Caki2 (cell line): Measurements from ENCODE around the gene CMSS1. TPM values are rescaled to one million over a fixed set of nuclear protein-coding genes. Genes with fewer than 3 reads are reported as not detected.
A peak's percentile ranks its signal among the peaks of the same experiment; 100 is the strongest.

Experiments used
- DNase-seq: peaks from one replicate; pipeline ENCODE4 v3.0.0-alpha.2; 2015; ENCODE audit warnings: low read depth
- in situ Hi-C: cut with HindIII; loops from 2 replicates; pipeline ENCODE4 v1.10.0; 2016; ENCODE audit warnings: low sequenced_read_pairs, low pct_unique_long_range_greater_than_20kb, mixed read lengths
- total RNA-seq: library from RNA; depleted of rRNA; stranded (reverse); fragments of >200 nt; shearing (Covaris generic); gene quantifications from 2 replicates; pipeline ENCODE4 v1.2.3, GENCODE V29; 2014; ENCODE audit warnings: low replicate concordance

CMSS1 gene
- total RNA-seq, 1 experiment from 2014 or later, result 36.5 TPM

GRCh38 chr3:100073714-100074307 lies 256.1 kb downstream of the CMSS1 start:
- in situ Hi-C loops, result no loop called here
- no peak for DNase-seq

DNA sequence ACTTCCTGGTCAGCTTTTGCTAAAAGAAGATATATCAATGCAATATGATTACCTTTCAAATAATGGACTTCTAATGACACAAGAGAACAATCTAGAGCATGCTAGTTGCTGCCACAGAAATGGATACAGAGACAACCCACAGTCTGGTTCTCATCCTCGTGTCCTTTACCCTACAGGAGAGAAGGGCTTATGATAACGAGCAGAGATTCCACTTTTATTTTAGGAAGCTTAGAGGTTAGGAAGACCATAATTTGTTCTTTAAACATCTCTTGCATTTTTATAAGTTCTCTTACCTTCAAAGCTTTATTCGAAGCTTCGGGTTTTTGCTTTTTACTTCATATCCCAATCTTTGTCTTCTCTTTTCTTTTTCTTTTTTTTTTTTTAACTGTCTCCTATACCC lies 257.5 kb downstream of the CMSS1 start:
- in situ Hi-C loops, result no loop called here
- DNase-seq, result no peak

DNA sequence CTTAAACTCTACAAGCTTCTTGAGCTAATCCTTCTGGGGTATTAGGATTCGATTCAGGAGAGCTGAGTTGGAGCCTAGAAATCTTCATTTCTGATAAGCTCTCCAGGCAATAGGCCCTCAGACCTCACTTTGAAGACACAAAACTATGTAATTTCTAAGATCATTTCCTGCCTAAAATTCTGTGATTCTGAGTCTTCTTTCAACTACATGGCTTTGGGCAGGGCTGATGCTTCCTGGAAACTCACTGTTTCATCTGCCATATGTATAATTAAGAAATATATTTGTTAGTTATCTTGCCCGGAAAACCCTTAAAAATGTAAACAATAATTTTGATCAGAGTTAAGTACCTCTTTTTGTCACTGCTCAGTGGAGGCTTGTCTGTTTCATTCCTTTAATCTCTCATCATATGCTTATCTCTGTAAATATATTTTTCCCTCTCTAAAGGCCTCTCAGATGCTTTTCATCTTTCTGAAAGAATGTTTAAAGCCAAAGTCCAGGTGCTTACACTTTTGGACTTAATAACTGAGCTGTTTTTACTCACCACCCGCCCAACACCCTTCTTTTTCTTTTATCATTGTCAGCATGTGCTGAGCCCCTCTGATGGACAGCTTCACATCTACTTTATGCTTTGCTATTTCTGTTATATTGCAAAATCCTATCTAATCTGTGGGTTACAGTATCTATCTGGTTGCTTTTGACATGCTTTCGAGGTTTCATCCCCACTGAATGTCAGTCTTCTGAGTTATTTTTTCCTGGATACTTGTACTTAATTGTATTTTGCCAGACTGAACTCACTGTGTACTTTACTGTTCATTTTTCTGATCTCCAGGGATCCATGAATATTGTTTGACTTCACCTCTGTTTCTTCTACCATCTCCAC lies 258.4 kb downstream of the CMSS1 start:
- DNase-seq, result no peak

GRCh38 chr3:100076731-100077529 lies 259.3 kb downstream of the CMSS1 start:
- no peak for DNase-seq
- in situ Hi-C loops, result no loop called here

More for the DNA sequence above, 258.4 kb downstream of the CMSS1 start:
- in situ Hi-C loops, result no loop called here

GRCh38 chr3:100079328-100079727 lies 261.7 kb downstream of the CMSS1 start:
- DNase-seq, result no peak
- in situ Hi-C loops, result no loop called here

- in situ Hi-C loops, result no loop called here
- DNase-seq, result no peak
These were observed 262.9 kb downstream of the CMSS1 start for GRCh38 chr3:100080573-100080972.

- DNase-seq, result no peak
- in situ Hi-C loops, result no loop called here
These were observed 263.6 kb downstream of the CMSS1 start for GRCh38 chr3:100081311-100081710.

GRCh38 chr3:100081986-100082692 lies 264.5 kb downstream of the CMSS1 start:
- DNase-seq, result no peak
- in situ Hi-C loops, result no loop called here

DNA sequence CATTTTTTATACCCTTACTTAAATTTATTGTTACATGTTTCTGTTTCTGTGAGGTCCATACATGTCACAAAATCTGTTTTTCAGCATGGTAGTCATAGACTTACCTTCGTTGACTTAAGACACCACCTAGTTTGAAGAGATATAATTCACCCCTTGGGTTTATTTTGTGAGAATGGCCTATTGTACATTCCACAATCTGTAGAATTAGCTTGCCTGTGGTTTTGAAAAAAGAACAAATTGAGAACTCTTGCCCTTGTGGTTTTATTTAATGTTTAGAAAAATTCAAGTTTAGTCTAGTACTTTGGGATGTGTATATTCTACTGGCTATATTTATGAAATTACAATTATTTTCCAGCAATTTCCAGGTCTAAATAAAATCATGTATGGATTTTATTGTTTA lies 265.1 kb downstream of the CMSS1 start:
- in situ Hi-C loops, result no loop called here

DNA sequence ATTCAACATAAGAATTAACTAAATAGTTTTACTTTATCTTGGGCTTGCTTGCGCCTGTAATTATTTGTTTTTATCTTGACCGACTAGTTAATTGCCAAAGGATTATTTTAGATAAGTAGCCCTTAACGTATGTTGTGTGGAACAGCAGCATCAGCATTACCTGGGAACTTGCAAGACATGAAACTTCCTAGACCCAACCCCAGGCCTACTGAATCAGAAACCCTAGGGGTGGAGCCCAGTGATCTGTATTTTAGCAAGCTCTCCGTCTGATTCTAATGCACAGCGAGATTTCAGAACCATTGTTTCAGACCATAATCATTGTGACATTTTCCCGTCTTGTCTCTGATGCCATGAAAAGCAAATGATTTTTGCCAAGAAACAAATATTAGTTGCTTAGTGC lies 265.5 kb downstream of the CMSS1 start:
- DNase-seq, result no peak
- in situ Hi-C loops, result no loop called here

More for the DNA sequence above, 265.1 kb downstream of the CMSS1 start:
- no peak for DNase-seq

DNA sequence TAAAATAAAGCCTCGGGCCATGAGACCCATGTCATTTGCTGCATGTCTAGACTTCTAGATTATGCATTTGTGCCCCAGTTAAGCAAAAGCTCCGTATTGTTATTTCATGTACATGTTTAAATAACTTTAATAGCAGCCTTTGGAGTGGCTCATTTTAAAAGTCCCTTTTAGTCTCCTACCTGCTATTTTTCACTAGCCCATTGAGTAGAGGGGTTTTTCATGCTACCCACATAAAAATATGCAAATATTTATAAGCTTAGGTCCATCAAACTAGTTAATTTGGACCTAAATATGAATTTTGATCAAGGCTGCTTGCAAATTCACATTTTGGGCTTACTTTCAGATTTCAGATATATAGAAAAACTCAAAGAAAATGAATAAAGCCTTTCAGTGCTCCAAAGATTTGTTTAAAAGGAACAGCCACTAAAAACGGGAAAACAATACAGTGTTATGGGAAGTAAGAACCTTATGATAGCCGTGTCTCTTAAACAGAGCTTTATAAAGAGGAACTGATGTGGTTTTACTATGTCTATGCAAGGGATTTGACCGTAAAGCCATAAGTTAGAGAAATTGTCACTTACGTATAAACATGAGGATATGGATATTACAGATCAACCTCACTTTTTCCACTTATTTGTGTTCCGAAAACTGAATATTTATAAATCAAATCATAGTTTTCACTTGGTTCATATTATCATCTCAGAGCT lies 266.6 kb downstream of the CMSS1 start:
- DNase-seq, result no peak
- in situ Hi-C loops, result no loop called here

DNA sequence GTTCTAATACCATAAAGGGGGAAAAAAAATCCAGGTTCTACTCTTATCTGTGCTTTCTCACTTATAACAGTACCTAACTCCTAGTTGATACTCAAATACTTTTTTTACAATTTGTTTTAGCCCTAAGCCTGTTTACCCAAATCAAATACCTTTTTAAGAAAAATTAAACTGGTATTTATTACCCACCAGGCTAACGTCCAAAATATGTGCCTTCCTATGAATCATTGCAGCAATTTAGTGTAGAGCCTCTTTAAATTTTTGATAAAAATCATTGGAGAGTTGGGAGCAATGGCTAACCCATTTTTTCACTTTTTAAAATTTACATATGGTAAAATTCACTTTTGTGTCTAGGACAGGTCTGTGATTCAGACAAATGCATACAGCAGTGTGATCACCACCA lies 268.7 kb downstream of the CMSS1 start:
- in situ Hi-C loops, result no loop called here

GRCh38 chr3:100087198-100087597 lies 269.5 kb downstream of the CMSS1 start:
- in situ Hi-C loops, result no loop called here
- DNase-seq, result peak; percentile 70

More for the DNA sequence above, 268.7 kb downstream of the CMSS1 start:
- no peak for DNase-seq

DNA sequence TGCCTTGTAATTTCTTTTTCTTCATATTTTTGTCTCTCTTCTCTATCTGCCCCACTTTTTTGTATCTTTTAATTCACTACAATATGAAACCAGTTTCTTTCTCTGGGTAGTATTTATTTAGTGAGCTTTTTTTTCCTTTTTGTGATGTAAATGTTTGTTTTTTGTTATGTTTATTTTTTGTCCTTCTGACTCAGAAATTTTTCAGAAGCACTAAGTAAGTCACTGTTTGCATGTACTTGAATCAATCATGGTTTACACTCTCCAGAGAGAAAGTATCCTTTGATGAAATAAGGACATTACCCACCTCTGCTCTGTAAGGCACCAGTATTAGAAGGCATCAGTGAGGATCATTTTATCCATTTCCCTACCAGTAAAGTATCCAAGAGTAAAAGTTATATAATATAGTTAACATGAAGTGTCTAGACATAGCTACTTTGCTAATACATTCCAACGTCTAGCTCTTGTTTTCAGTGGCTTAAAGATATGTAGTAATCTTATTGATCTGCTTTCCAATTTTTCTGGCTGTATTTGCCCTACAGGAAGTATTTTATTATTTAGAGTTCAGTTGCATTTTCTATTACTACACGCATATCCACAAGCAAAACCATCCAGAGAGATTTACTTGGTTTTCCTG lies 271.2 kb downstream of the CMSS1 start:
- in situ Hi-C loops, result no loop called here
- no peak for DNase-seq

DNA sequence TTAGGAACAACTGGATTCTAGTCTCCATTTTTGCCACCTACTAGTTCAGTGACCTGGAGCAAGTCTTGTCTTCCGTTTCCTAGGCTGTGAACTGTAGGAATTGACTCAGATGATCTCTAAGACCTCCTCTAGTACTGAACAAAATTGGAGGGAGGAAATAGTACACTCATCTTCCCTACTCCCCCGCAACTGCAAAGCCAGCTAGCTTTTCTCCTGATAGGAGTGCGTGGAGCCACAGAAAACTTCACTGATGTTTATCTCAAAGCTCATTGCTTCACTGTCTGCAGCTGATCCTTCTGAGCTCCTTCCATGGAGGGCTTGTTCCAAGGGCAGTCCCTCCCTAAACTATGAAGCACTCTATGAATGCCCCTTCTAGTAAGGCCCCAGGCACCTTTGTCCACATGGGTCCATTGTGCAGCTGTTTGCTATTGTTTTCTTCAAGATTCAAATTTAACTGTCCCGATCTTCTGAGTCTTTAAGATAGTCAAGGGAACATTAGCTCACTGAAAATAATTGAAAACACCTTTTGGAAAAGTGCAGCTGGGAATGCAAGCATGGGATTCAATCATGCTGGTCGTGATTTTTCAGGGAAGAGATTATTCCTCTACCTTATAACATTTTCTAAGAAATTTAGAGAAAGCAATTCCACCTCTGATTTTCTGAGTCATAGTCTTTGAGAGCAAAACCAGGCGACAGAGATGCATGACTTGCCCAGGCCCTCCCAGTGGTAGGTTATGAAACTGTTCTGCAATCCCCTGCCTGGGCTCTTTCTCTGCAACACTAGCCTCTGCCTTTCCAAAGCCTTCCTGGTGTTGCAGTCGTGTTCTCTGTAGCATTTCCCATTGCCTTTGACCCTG lies 272.4 kb downstream of the CMSS1 start:
- in situ Hi-C loops, result no loop called here
- DNase-seq, result no peak

GRCh38 chr3:100090669-100091005 lies 273.0 kb downstream of the CMSS1 start:
- in situ Hi-C loops, result no loop called here
- DNase-seq, result no peak

DNA sequence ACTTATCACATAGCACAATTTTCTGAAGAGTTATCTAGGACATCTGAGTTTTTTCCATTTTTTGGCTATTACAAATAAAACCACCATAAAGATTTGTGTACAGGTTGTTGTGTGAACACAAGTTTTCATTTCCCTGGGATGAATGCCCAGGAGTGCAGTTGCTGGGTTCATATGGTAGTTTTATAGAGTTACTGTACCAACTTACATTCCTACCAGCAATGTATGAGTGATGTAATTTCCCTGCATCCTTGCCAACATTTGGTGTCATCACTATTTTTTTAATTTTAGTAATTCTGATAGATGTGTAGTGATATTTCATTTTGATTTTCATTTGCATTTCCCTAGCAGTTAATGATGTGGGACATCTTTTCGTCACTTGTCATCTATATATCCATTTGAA lies 276.2 kb downstream of the CMSS1 start:
- in situ Hi-C loops, result no loop called here
- no peak for DNase-seq
